Right atrium auricular region (tissue), 2 donors: ENCODE data around the gene TBX2. TPM values are rescaled to one million over a fixed set of nuclear protein-coding genes. Genes with fewer than 3 reads are reported as not detected.
"Not testable (repeated sequence)": the region's sequence is repeated elsewhere in the genome, so short reads cannot be mapped to it uniquely, and the experiment has no call there.

ENCODE experiments used
- DNase-seq: peaks from one replicate; pipeline ENCODE4 v3.0.0-alpha.2; 2019; ENCODE audit warnings: low spot score
- H3K27ac ChIP-seq, 2 donors: fragments of 200-600 bp; sonication (generic); 1 replicate in 1 of 2; 2 replicates in 1 of 2; pipeline ENCODE4 v1.5.1; 2016 to 2019
- H3K27me3 ChIP-seq, 2 donors: fragments of 200-600 bp; sonication (generic); one replicate each; pipeline versions ENCODE4 v1.5.1 to v1.6.0; 2017 to 2019
- H3K36me3 ChIP-seq: fragments of 200-600 bp; sonication (generic); one replicate; pipeline ENCODE4 v1.5.1; 2016
- H3K4me1 ChIP-seq, 2 donors: fragments of 200-600 bp; sonication (generic); one replicate each; pipeline versions ENCODE4 v1.5.1 to v1.6.0; 2017 to 2019
- H3K4me3 ChIP-seq, 2 donors: fragments of 200-600 bp; sonication (generic); 1 replicate in 1 of 2; 2 replicates in 1 of 2; pipeline ENCODE4 v1.5.1; 2017 to 2019; ENCODE audit warnings: mild to moderate bottlenecking in 1 of 2, moderate library complexity in 1 of 2
- H3K9me3 ChIP-seq, 2 donors: fragments of 200-600 bp; sonication (generic); one replicate each; pipeline ENCODE4 v1.5.1; 2019
- total RNA-seq, 2 donors: library from RNA; depleted of rRNA; stranded (reverse); fragments of >200 nt; gene quantifications; one replicate each; pipeline ENCODE4 v1.1.0, GENCODE V29; 2016
- TF ChIP-seq, protein P1 (sequence below), 2 donors: fragments of 200-600 bp; sonication (generic); IDR thresholded peaks; one replicate each; pipeline ENCODE4 v1.5.1; 2019; ENCODE audit warnings: antibody characterized with exemption in 2 of 2

The TBX2 gene
- total RNA-seq, 2 donors from 2014 or later, result 4.3 to 6.9 TPM

DNA sequence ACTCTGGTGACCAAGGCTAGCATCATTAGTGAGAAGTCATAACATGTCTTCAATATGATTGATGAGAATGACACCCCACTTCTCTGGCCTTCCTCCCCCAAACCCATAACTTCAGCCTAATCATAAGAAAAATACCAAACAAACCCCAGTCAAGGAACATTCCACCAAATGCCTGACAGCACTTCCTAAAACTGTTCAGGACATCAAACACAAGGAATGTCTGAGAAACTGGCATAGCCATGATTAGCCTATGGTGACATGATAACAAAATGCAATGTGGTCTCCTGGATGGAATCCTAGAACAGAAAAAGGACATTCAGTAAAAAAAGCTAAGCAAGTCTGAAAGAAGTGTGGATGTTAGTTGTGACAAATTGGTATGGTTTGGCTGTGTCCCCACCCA, 27.9 kb downstream of the TBX2 start:
- H3K4me1 ChIP-seq, result no peaks in the 10 kb centered on the region
- H3K36me3 ChIP-seq, result no peaks in the 10 kb centered on the region
- TF ChIP-seq, protein P1, sequence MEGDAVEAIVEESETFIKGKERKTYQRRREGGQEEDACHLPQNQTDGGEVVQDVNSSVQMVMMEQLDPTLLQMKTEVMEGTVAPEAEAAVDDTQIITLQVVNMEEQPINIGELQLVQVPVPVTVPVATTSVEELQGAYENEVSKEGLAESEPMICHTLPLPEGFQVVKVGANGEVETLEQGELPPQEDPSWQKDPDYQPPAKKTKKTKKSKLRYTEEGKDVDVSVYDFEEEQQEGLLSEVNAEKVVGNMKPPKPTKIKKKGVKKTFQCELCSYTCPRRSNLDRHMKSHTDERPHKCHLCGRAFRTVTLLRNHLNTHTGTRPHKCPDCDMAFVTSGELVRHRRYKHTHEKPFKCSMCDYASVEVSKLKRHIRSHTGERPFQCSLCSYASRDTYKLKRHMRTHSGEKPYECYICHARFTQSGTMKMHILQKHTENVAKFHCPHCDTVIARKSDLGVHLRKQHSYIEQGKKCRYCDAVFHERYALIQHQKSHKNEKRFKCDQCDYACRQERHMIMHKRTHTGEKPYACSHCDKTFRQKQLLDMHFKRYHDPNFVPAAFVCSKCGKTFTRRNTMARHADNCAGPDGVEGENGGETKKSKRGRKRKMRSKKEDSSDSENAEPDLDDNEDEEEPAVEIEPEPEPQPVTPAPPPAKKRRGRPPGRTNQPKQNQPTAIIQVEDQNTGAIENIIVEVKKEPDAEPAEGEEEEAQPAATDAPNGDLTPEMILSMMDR (IDR thresholded peaks at IDR 0.05), result no peak
- H3K4me3 ChIP-seq, result no peak overlapping the region
- H3K27me3 ChIP-seq, result no peaks in the 10 kb centered on the region
- no peaks in the 10 kb centered on the region for H3K9me3 ChIP-seq
- no peak overlapping the region for H3K27ac ChIP-seq
- no peak for DNase-seq

GRCh38 chr17:61429274-61429673, 29.6 kb downstream of the TBX2 start:
- H3K27me3 ChIP-seq, result no peaks in the 10 kb centered on the region
- H3K4me1 ChIP-seq, result no peaks in the 10 kb centered on the region
- H3K9me3 ChIP-seq, result no peaks in the 10 kb centered on the region
- H3K27ac ChIP-seq, result no peak overlapping the region
- TF ChIP-seq, protein P1 (IDR thresholded peaks at IDR 0.05), result no peak
- H3K36me3 ChIP-seq, result no peaks in the 10 kb centered on the region
- no peak for DNase-seq
- H3K4me3 ChIP-seq, result no peak overlapping the region

GRCh38 chr17:61429831-61430230, 30.2 kb downstream of the TBX2 start:
- H3K9me3 ChIP-seq, H3K27ac ChIP-seq, H3K27me3 ChIP-seq, H3K36me3 ChIP-seq, H3K4me3 ChIP-seq, H3K4me1 ChIP-seq, DNase-seq: not testable (repeated sequence)

DNA sequence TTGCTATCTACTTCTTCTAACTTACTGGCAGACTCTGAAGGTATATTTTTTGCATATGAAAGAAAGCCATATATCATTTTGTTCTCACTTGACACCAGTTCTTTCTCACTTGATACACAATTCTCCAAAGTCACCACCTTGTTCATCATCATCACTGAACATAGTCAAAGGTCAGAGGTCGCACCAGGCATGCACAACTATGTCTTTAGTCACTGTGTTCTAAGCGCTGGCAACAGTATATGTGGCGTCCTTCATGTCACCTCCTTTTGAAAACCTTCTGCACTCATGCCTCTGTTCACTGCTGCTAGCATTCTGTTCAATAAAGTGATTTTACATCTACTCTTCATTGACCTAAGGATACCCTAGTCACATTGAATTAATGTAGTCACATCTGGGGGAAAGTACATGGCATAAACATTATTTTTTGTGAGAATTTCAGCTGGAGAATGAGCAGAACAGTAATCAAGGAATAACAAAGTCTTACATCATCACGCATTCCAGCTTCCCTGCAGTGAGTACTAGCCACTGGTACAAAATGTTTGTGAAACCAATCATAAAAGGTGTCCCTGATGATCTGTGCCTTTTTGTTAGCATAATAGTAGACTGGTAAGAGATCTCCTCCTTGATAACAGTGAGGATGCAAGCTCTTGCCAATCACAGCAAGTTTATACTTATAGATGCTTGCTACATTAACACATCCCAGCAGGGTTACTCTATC, 32.1 kb downstream of the TBX2 start:
- H3K36me3 ChIP-seq, result no peaks in the 10 kb centered on the region
- DNase-seq, result no peak

GRCh38 chr17:61436273-61436672, 36.6 kb downstream of the TBX2 start:
- Histone ChIP-seq H3K9me3 (peaks cover 0 to 46% of the 10 kb centered on the region in 2 donors), H3K4me3 (no peak overlapping the region), H3K36me3 (no peaks in the 10 kb centered on the region), H3K27me3 (no peaks in the 10 kb centered on the region), H3K27ac (no peak overlapping the region), H3K4me1 (no peaks in the 10 kb centered on the region)
- DNase-seq, result no peak
- TF ChIP-seq, protein P1 (IDR thresholded peaks at IDR 0.05), result no peak

More for the DNA sequence above, 32.1 kb downstream of the TBX2 start:
- no peak overlapping the region for H3K27ac ChIP-seq
- no peaks in the 10 kb centered on the region for H3K27me3 ChIP-seq
- H3K4me1 ChIP-seq, result no peaks in the 10 kb centered on the region
- TF ChIP-seq, protein P1 (IDR thresholded peaks at IDR 0.05), result no peak
- H3K4me3 ChIP-seq, result no peak overlapping the region
- H3K9me3 ChIP-seq, result peaks cover 0 to 24% of the 10 kb centered on the region in 2 donors

DNA sequence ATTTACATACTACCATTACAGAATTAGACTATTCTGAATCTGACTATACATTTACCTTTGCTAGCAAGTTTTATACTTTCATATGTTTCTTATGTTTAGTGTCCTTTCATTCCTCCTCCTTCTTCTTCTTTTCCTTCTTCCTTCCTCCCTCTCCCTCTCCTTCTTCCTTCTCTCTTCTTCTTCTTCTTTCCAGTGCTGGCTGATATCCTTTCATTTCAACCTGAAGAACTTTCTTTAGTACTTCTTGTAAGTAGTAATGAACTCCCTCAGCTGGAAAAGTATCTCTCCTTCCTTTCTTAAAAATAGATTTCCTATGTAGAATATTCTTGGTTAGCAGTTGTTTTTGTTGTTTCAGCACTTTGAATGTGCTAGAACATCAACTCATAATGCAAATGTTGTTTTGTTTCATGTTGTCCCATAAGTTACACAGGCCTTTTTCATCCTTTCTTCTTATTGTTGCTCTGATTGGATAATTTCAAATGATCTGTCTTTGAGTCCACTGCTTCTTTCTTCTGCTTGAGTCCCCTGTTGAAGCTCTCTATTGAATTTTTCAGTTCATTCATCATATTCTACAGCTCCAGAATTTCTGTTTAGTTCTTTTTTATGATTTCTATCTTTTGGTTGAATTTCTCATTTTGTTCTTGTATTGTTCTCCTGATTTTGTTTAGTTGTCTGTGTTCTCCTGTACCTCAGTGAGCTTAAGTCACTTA, 37.5 kb downstream of the TBX2 start:
- no peaks in the 10 kb centered on the region for H3K4me1 ChIP-seq
- no peaks in the 10 kb centered on the region for H3K36me3 ChIP-seq
- H3K4me3 ChIP-seq, result no peak overlapping the region
- peaks cover 0 to 46% of the 10 kb centered on the region in 2 donors for H3K9me3 ChIP-seq
- no peaks in the 10 kb centered on the region for H3K27me3 ChIP-seq
- H3K27ac ChIP-seq, result no peak overlapping the region
- no peak for DNase-seq
- TF ChIP-seq, protein P1 (IDR thresholded peaks at IDR 0.05), result no peak
